Measurements from ENCODE around the gene SSBP3.

SSBP3 gene

GRCh38 chr1:54370287-54370989, 35.8 kb downstream of the SSBP3 start:
- no peak for DNase-seq

GRCh38 chr1:54367613-54368012, 38.6 kb downstream of the SSBP3 start:
- DNase-seq: no peak

DNA sequence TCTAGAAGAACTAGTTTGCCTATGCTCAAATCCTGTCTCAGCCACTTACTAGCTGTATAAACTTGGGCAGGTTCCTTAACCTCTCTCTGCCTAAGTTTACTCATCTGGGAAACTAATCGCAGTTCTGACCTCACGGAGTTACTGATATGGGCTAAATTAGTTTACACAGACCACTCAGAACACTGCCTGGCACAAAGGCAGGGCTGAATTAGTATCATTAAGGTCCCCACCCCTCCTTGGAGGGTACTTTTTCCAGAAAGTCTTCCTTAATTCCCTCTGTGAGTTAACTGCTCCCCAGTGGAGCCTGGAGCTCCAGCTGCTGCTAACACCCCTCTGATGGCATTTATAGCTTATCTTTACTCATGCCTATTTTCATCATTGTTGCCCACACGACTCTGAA, 40.3 kb downstream of the SSBP3 start:
- no peak for DNase-seq

DNA sequence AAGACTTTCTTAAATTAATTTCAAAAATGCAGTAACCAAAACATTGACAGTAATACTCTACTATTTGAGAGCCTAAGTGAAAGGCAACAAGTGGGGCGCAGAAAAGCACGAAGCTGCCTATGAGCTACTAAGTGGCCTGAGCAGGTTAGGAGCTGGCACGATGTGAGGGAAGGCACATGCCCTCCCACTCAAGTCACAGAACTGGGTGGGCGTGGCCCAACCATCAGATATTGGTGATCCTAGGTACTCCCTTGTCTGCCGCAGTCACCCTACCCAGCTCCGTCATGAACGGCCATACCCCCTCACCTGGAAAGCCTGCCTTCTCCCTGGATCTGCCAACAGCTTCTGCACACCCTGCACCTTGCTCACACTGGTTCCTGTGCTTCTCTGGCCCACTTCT, 40.8 kb downstream of the SSBP3 start:
- no peak for DNase-seq

DNA sequence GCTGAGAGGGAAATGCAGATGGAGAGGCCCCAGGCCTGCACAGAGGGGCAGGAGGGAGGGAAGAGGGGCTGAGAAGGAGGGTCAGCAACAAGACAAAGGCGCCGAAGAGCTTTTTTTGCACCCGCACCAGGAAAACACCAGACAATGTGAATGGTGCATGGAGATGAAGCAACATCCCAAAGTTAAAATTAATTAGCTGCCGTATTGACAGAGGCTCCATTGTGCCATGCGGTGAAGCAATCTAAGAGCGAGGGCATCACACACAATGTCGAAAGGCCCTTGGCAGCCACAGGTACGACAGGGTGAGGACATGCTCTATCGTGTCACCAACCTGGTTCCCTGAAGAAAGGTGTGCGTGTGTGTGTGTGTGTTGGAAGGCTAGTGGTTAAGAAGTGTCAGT, 41.2 kb downstream of the SSBP3 start:
- DNase-seq: no peak

DNA sequence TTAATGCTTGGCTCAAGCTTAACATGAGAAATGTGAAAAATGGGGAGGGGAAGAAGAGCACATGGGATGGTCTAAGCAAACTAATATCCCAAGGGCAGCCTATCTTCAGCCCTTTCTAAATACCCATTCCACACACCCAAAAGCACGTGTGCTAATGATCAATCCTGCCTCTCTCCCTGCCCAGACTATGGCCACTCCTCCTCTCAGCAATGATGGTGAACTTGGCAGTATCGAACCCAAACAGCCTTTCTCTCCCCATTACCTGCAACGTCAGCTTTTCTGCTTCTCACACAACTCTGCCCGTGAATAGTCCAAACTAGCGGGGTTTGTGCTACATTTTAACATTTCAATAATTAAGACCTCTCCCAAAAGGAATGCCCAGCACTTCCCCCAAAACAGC, 41.6 kb downstream of the SSBP3 start:
- no peak for DNase-seq

GRCh38 chr1:54363925-54364324, 42.3 kb downstream of the SSBP3 start:
- no peak for DNase-seq

- no peak for DNase-seq
Measured at GRCh38 chr1:54362881-54363340, 43.3 kb downstream of the SSBP3 start.

- DNase-seq: no peak
Measured at GRCh38 chr1:54361342-54361741, 44.9 kb downstream of the SSBP3 start.

- no peak for DNase-seq
Measured at GRCh38 chr1:54360165-54361005, 45.8 kb downstream of the SSBP3 start.

DNA sequence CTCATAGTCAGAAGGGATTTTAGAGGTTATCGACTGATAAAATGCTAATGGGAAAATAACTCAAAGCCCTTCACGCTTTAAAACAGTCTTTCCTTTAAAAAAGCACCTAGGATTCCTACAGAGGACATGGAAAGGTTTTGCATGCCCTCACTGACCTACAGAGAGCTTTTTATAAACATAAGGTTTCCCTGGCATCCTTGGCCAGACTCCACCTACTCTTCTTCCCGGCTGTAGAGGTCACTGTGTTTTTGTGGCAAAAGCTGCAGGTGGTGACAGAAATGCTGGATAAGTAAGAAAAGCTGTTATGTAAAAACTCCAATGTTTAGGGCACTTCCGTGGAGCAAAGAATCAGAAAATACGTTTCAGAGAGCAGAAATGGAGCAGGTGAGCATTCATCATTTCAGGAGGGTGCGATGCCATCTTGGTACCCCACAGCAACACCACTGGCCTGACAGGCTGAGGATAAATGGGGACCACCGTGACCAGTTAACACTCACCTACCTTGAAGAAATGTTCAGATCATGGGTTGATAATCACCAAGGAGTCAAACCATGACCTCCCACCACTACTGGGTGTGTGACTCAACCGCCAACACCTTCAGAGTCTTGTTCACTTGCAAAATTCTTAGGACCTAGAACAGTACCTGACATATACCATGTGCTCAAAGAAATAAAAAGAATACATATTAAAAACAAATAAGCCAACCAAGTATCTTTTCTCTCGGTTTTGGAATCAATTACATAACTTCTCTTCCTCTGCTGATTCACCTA, 46.6 kb downstream of the SSBP3 start:
- no peak for DNase-seq

GRCh38 chr1:54358503-54359168, 47.6 kb downstream of the SSBP3 start:
- DNase-seq: no peak

DNA sequence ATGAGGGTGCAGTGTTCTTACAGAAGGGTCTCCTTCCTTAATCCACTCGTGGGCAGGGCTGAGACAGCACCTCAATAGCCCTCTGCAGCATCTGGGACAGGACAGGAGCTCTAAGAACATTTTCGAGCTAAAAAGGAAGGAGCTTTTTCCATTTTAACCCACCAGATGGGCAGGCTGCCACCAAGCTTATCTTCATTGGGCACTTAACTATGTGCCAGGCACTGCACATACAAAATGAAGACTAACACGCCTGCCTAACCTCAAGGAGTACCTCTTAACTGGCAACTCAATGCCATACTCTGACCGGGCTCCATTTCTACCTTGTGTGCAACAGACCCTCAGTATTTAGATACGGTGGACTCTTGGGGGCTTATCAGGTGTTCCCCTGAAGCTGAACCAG, 48.2 kb downstream of the SSBP3 start:
- no peak for DNase-seq

GRCh38 chr1:54356680-54357147, 49.5 kb downstream of the SSBP3 start:
- DNase-seq: no peak

DNA sequence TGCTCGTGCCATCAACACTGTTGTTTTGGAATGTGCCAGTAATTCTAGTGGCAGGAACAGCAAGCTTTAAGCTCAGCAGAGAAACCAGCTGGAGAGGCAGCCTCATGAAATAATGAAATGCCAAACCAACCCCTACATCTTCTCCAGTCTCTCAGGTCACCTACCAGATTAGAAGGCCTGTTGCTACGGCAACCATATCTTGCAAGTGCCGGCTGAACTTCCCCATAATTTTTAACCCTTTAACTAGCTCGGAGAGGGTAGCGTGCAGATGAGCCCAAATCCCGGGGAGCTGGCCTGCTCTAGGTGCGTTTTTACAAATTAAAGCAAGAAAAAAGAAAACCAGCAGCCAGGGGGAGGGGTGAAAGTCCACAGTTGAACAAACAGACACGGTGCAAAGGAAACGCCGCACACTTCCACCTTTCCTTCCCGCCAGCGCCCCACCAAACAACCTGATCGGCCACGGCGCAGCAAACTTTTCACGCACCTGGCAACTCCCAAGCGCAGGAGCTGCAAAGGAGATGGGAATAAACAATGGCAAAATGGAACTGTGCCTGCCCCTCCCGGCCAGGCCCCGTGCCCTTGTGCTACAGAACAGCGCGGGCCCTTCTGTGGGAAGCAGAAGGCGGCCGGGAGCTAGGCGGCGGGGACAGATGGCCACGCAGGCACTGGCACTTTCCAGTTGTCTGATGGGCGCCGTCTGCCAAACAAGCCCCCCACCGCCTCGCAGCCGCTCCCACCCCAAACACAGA, 50.1 kb downstream of the SSBP3 start:
- no peak for DNase-seq

DNA sequence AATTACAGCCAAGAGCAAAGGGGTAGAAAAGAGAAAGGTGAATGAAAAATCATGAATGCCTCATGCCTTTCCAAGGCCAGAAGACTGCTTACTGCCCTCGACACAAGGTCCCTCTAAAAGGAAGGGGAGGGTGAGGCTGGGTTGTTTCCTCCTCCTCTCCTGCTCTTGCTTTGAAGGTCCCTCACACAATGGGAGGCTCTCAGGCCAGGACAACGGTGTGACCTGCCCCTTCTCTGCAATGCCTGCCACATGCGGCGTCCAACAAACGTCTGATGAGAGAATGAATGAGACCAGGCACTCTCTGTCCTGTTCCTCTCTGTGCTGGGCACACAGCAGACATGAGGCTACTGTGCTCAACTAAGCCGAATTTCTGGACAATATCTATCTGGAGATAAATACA, 51.3 kb downstream of the SSBP3 start:
- no peak for DNase-seq

DNA sequence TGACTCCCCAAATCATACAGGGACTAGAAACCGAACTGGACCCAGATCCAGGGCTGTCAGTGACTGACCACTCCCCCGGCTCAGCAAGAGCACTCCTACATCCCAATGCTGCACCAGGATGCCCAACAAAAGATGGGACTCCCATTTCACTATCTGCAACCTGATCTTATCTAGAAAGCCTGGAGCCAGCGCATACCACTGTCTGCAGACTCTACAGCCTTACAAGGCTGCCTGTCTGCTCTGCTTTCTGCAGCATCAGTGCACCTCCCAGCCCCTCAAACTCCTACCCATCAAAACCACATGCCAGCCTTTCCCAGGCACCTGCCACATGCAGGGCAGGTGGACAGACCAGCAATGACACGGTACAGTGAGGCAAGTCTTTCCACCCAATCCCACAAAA, 52.2 kb downstream of the SSBP3 start:
- DNase-seq: no peak

- DNase-seq: no peak
Measured at GRCh38 chr1:54352755-54353154, 53.4 kb downstream of the SSBP3 start.

GRCh38 chr1:54350360-54350759, 55.8 kb downstream of the SSBP3 start:
- DNase-seq: no peak

DNA sequence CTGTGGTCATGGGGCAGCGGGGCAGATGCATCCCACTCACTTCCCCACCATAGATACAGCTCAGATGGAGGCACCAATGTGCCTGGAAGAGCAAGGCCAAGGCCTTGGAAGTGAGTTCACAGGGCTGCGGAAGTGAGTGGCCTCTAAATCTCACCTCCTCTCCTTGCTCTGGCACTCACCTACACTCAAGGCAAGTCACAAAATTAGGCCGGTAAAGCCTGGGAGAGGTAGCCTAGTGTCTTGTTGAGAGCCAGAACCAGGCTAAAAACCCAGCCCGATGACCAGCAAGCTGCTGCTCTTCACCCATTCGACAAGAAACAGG, 57.5 kb downstream of the SSBP3 start:
- no peak for DNase-seq

GRCh38 chr1:54347955-54348699, 58.1 kb downstream of the SSBP3 start:
- DNase-seq: no peak

All from KG1 (cell line).